Dedifferentiated amniotic fluid mesenchymal stem cell (primary cell): ENCODE data around the gene PSG11.
"Not testable (repeated sequence)": the region's sequence is repeated elsewhere in the genome, so short reads cannot be mapped to it uniquely, and the experiment has no call there.

Source experiments
- DNase-seq: peaks from one replicate; pipeline ENCODE4 v3.0.0-alpha.2; 2016; ENCODE audit errors: extremely low spot score

Gene PSG11

GRCh38 chr19:43026369-43026768 is at the start of gene PSG11:
PSG11 (minus strand) TSS chr19:43026469; CDS start chr19:43026372, 97 bp downstream.
- DNase-seq = not testable (repeated sequence)

- DNase-seq = not testable (repeated sequence)
Observed at GRCh38 chr19:43062418-43062817, 36.1 kb upstream of the PSG11 start.

- DNase-seq = not testable (repeated sequence)
Observed at GRCh38 chr19:43061326-43061725, 35.1 kb upstream of the PSG11 start.

- not testable (repeated sequence) for DNase-seq
Observed at GRCh38 chr19:43060254-43060653, 34.0 kb upstream of the PSG11 start.

- not testable (repeated sequence) for DNase-seq
Observed at GRCh38 chr19:43059482-43059881, 33.2 kb upstream of the PSG11 start.

- not testable (repeated sequence) for DNase-seq
Observed at GRCh38 chr19:43058440-43058839, 32.2 kb upstream of the PSG11 start.

- DNase-seq = not testable (repeated sequence)
Observed at GRCh38 chr19:43047966-43048365, 21.7 kb upstream of the PSG11 start.

GRCh38 chr19:43046578-43046977 is 20.3 kb upstream of the PSG11 start:
- not testable (repeated sequence) for DNase-seq

GRCh38 chr19:43043492-43044180 is 17.4 kb upstream of the PSG11 start:
- DNase-seq = not testable (repeated sequence)

GRCh38 chr19:43031645-43032044 is 5.4 kb upstream of the PSG11 start:
- DNase-seq = peak; percentile 36

GRCh38 chr19:43028866-43029265 is 2.6 kb upstream of the PSG11 start:
- no peak for DNase-seq

GRCh38 chr19:43027985-43028384 is 1.7 kb upstream of the PSG11 start:
- DNase-seq = not testable (repeated sequence)

- DNase-seq = not testable (repeated sequence)
Observed at GRCh38 chr19:43027061-43027460, 792 bp upstream of the PSG11 start.

- peak; percentile 49 for DNase-seq
Observed at GRCh38 chr19:43022098-43022497, 4.2 kb downstream of the PSG11 start.

- DNase-seq = peak; percentile 47
Observed at GRCh38 chr19:43021629-43022028, 4.6 kb downstream of the PSG11 start.

GRCh38 chr19:43019588-43019987 is 6.7 kb downstream of the PSG11 start:
- not testable (repeated sequence) for DNase-seq

GRCh38 chr19:43005841-43006240 is 20.4 kb downstream of the PSG11 start:
- DNase-seq = not testable (repeated sequence)

- not testable (repeated sequence) for DNase-seq
Observed at GRCh38 chr19:43004846-43005245, 21.4 kb downstream of the PSG11 start.

- not testable (repeated sequence) for DNase-seq
Observed at GRCh38 chr19:43003634-43004033, 22.6 kb downstream of the PSG11 start.

- not testable (repeated sequence) for DNase-seq
Observed at GRCh38 chr19:43002948-43003347, 23.3 kb downstream of the PSG11 start.

GRCh38 chr19:42996161-42996560 is 30.1 kb downstream of the PSG11 start:
- DNase-seq = not testable (repeated sequence)

GRCh38 chr19:42992029-42992604 is 34.2 kb downstream of the PSG11 start:
- DNase-seq = not testable (repeated sequence)

GRCh38 chr19:42989851-42990250 is 36.4 kb downstream of the PSG11 start:
- no peak for DNase-seq
